ENCODE results near the gene NCEH1.

The NCEH1 gene

GRCh38 chr3:172582712-172583111, 128.2 kb downstream of the NCEH1 start:
- DNase-seq (ENCODE audit: low read depth, low spot score), result no peak

- no peak for DNase-seq (ENCODE audit: low read depth, low spot score)
Observed at GRCh38 chr3:172581757-172582166, 129.1 kb downstream of the NCEH1 start.

GRCh38 chr3:172580680-172581401, 130.0 kb downstream of the NCEH1 start:
- DNase-seq (ENCODE audit: low read depth, low spot score), result no peak

Measured in brain pericyte (primary cell).